ENCODE data around the gene UBE2R2.
"Not testable (repeated sequence)": the region's sequence is repeated elsewhere in the genome, so short reads cannot be mapped to it uniquely, and the experiment has no call there.

The UBE2R2 gene

GRCh38 chr9:33816327-33817252 is at the start of gene UBE2R2:
TSS of gene UBE2R2 (plus strand) at chr9:33817160. CDS start at chr9:33817758, 598 bp downstream.
- DNase-seq (ENCODE audit: low read depth), result peak; percentile 90

GRCh38 chr9:33770156-33770880 is 46.6 kb upstream of the UBE2R2 start:
- not testable (repeated sequence) for DNase-seq (ENCODE audit: low read depth)

- DNase-seq (ENCODE audit: low read depth), result not testable (repeated sequence)
Measured at GRCh38 chr9:33773135-33773534, 43.8 kb upstream of the UBE2R2 start.

GRCh38 chr9:33774074-33774659 is 42.8 kb upstream of the UBE2R2 start:
- not testable (repeated sequence) for DNase-seq (ENCODE audit: low read depth)

- DNase-seq (ENCODE audit: low read depth), result no peak
Measured at GRCh38 chr9:33776578-33776977, 40.4 kb upstream of the UBE2R2 start.

GRCh38 chr9:33778700-33779351 is 38.1 kb upstream of the UBE2R2 start:
- DNase-seq (ENCODE audit: low read depth), result peak; percentile 63

GRCh38 chr9:33780276-33780675 is 36.7 kb upstream of the UBE2R2 start:
- DNase-seq (ENCODE audit: low read depth), result no peak

- DNase-seq (ENCODE audit: low read depth), result no peak
Measured at GRCh38 chr9:33781736-33782135, 35.2 kb upstream of the UBE2R2 start.

- DNase-seq (ENCODE audit: low read depth), result peak; percentile 90
Measured at GRCh38 chr9:33782395-33783152, 34.4 kb upstream of the UBE2R2 start.

- peak; percentile 48 for DNase-seq (ENCODE audit: low read depth)
Measured at GRCh38 chr9:33785914-33786313, 31.0 kb upstream of the UBE2R2 start.

- DNase-seq (ENCODE audit: low read depth), result no peak
Measured at GRCh38 chr9:33786681-33787080, 30.3 kb upstream of the UBE2R2 start.

- DNase-seq (ENCODE audit: low read depth), result no peak
Measured at GRCh38 chr9:33787839-33788238, 29.1 kb upstream of the UBE2R2 start.

- not testable (repeated sequence) for DNase-seq (ENCODE audit: low read depth)
Measured at GRCh38 chr9:33789429-33789828, 27.5 kb upstream of the UBE2R2 start.

- DNase-seq (ENCODE audit: low read depth), result peak; percentile 75
Measured at GRCh38 chr9:33791117-33791516, 25.8 kb upstream of the UBE2R2 start.

- DNase-seq (ENCODE audit: low read depth), result not testable (repeated sequence)
Measured at GRCh38 chr9:33793496-33793895, 23.5 kb upstream of the UBE2R2 start.

GRCh38 chr9:33794560-33794959 is 22.4 kb upstream of the UBE2R2 start:
- DNase-seq (ENCODE audit: low read depth), result no peak

GRCh38 chr9:33795281-33795680 is 21.7 kb upstream of the UBE2R2 start, which contains the start of gene PRSS3:
TSS of gene PRSS3 (plus strand) at chr9:33795561. CDS start at chr9:33795574, 13 bp downstream.
- no peak for DNase-seq (ENCODE audit: low read depth)

GRCh38 chr9:33795819-33796218 is 21.1 kb upstream of the UBE2R2 start:
- no peak for DNase-seq (ENCODE audit: low read depth)

GRCh38 chr9:33796679-33797078 is 20.3 kb upstream of the UBE2R2 start:
- peak; percentile 23 for DNase-seq (ENCODE audit: low read depth)

- DNase-seq (ENCODE audit: low read depth), result no peak
Measured at GRCh38 chr9:33797837-33798236, 19.1 kb upstream of the UBE2R2 start.

GRCh38 chr9:33798545-33798944 is 18.4 kb upstream of the UBE2R2 start:
- DNase-seq (ENCODE audit: low read depth), result no peak
